Psoas muscle (tissue), 8 donors: ENCODE data around the gene MBP. TPM values are rescaled to one million over a fixed set of nuclear protein-coding genes. Genes with fewer than 3 reads are reported as not detected.
A peak's percentile ranks its signal among the peaks of the same experiment; 100 is the strongest.

ENCODE experiments used
- ATAC-seq, 4 donors: fragments of 200-7000 bp; cut with Tn5 transposase; one replicate each; pipeline ENCODE4 v1.9.1; 2020; ENCODE audit warnings: moderate library complexity in 3 of 4, mild to moderate bottlenecking in 2 of 4
- DNase-seq, 2 donors: peaks; one replicate each; pipeline ENCODE4 v3.0.0-alpha.2; 2020
- H3K27ac ChIP-seq: fragments of 200-600 bp; one replicate; pipeline ENCODE4 v1.8.0; 2022
- H3K27me3 ChIP-seq, 3 donors: fragments of 200-600 bp in 1 of 3; one replicate each; pipeline versions ENCODE4 v1.6.1 to v1.8.0; 2013 to 2022; ENCODE audit warnings: low read length in 2 of 3, mild to moderate bottlenecking in 2 of 3, moderate library complexity in 1 of 3; ENCODE audit not compliant: insufficient read depth in 3 of 3
- H3K36me3 ChIP-seq, 2 donors: fragments of 200-600 bp in 1 of 2; one replicate each; pipeline versions ENCODE4 v1.6.1 to v1.8.0; 2013 to 2022; ENCODE audit warnings: low read depth in 1 of 2, mild to moderate bottlenecking in 1 of 2, moderate library complexity in 1 of 2; ENCODE audit not compliant: insufficient read depth in 1 of 2
- H3K4me1 ChIP-seq: fragments of 200-600 bp; one replicate; pipeline ENCODE4 v1.8.0; 2022
- H3K4me3 ChIP-seq: fragments of 200-600 bp; one replicate; pipeline ENCODE4 v1.8.0; 2022; ENCODE audit warnings: mild to moderate bottlenecking
- H3K9me3 ChIP-seq: fragments of 200-600 bp; one replicate; pipeline ENCODE4 v1.8.0; 2022
- CTCF ChIP-seq: fragments of 200-600 bp; IDR thresholded peaks from one replicate; pipeline ENCODE4 v1.8.0; 2022; ENCODE audit warnings: antibody characterized with exemption
- WGBS, 3 donors: extraction: QIAGEN DNeasy Blood & Tissue Kit; methylation state at CpG; one replicate each; pipeline versions ENCODE4 v1.1.6 to v1.1.7; 2013; 5-methylcytosine and 5-hydroxymethylcytosine counted together
- intact Hi-C, 2 donors: fragments of 100-400 bp; cut with DNase I; formaldehyde crosslinking; loops; one replicate each; pipeline versions ENCODE4 v1.11.0 to v1.14.2; 2022
- polyA plus RNA-seq, 3 donors: library from polyadenylated mRNA; stranded (reverse); fragments of 200-250 nt; gene quantifications; one replicate each; pipeline ENCODE4 v1.2.3, GENCODE V29; 2013
- total RNA-seq, 4 donors: library from RNA; stranded (reverse); fragmentation: NEBNext Ultra II Directional in 2 of 4; extraction: Animal tissue kit (Norgen Biotek cat#: 25700) in 2 of 4; gene quantifications; one replicate each; pipeline versions ENCODE4 v1.2.1 to v1.2.4, GENCODE V29; 2021 to 2023
- donor health status: healthy with polysubstance abuse.
- donor health status: DM: no; HTN: no; CAD: no; lungs with moderate emphysema.
- donor health status: Bipolar disorder and iron deficiency.
- donor health status: healthy.
- donor health status: DM: yes; HTN: yes; CAD: no.
- donor health status: DM: no; HTN: no; CAD: no.
- donor health status: DM: no; HTN: no; CAD: no.
- donor health status: DM: yes; HTN: yes; CAD: no.

The MBP gene
- total and polyA plus RNA-seq, 7 donors: 16.4 to 88.2 (median 51.6) TPM

- H3K27ac ChIP-seq: peak overlapping the region; percentile 99
- no peak for TF ChIP-seq CTCF
- no peaks in the 10 kb centered on the region for H3K9me3 ChIP-seq
- no peak overlapping the region for H3K4me3 ChIP-seq
- WGBS, 3 donors: 83 to 88% (median 85%) methylated on average over 5 of the region's 5 CpGs
- H3K27me3 ChIP-seq: no peaks in the 10 kb centered on the region
- H3K36me3 ChIP-seq: peaks cover 0 to 2% of the 10 kb centered on the region in 2 donors
- H3K4me1 ChIP-seq: peaks cover 67% of the 10 kb centered on the region
- intact Hi-C loops: no loop called here
- DNase-seq: no peak
- no peak for ATAC-seq
Observed at GRCh38 chr18:77109648-77110019, 22.9 kb downstream of the MBP start.

GRCh38 chr18:77108821-77109647 lies 23.5 kb downstream of the MBP start:
- Histone ChIP-seq H3K27me3 (no peaks in the 10 kb centered on the region), H3K27ac (peak overlapping the region; percentile 83), H3K36me3 (peaks cover 0 to 7% of the 10 kb centered on the region in 2 donors), H3K4me3 (no peak overlapping the region), H3K9me3 (no peaks in the 10 kb centered on the region), H3K4me1 (peaks cover 63% of the 10 kb centered on the region)
- WGBS, 3 donors: 68 to 83% (median 78%) methylated on average over 7 of the region's 7 CpGs
- peak in 1 of 2 donors; percentile 26 for DNase-seq
- ATAC-seq: no peak
- intact Hi-C loops: no loop called here
- TF ChIP-seq CTCF: no peak

GRCh38 chr18:77108001-77108692 lies 24.4 kb downstream of the MBP start:
- peak overlapping the region; percentile 33 for H3K4me3 ChIP-seq
- intact Hi-C loops: no loop called here
- peaks cover 0 to 7% of the 10 kb centered on the region in 2 donors for H3K36me3 ChIP-seq
- 6 to 14% (median 9%) methylated on average over 13 of the region's 13 CpGs for WGBS, 3 donors
- DNase-seq: peak in 1 of 2 donors; percentile 54
- ATAC-seq: peak; percentile 67 to 82 (median 77)
- H3K27me3 ChIP-seq: no peaks in the 10 kb centered on the region
- no peaks in the 10 kb centered on the region for H3K9me3 ChIP-seq
- no peak for TF ChIP-seq CTCF
- H3K27ac ChIP-seq: peak overlapping the region; percentile 83
- peaks cover 66% of the 10 kb centered on the region for H3K4me1 ChIP-seq

GRCh38 chr18:77107292-77107691 lies 25.3 kb downstream of the MBP start:
- no peaks in the 10 kb centered on the region for H3K9me3 ChIP-seq
- H3K4me3 ChIP-seq: peak overlapping the region; percentile 33
- DNase-seq (peak in 1 of 2 donors; percentile 39), ATAC-seq (peak in 2 of 4 donors; percentile 12 to 42)
- 25 to 50% (median 35%) methylated on average over 5 of the region's 5 CpGs for WGBS, 3 donors
- H3K27me3 ChIP-seq: no peaks in the 10 kb centered on the region
- H3K36me3 ChIP-seq: peaks cover 0 to 7% of the 10 kb centered on the region in 2 donors
- H3K27ac ChIP-seq: peak overlapping the region; percentile 83
- intact Hi-C loops: no loop called here
- no peak for TF ChIP-seq CTCF
- H3K4me1 ChIP-seq: peaks cover 69% of the 10 kb centered on the region
